ENCODE measurements around the gene C1QTNF8.

DNA sequence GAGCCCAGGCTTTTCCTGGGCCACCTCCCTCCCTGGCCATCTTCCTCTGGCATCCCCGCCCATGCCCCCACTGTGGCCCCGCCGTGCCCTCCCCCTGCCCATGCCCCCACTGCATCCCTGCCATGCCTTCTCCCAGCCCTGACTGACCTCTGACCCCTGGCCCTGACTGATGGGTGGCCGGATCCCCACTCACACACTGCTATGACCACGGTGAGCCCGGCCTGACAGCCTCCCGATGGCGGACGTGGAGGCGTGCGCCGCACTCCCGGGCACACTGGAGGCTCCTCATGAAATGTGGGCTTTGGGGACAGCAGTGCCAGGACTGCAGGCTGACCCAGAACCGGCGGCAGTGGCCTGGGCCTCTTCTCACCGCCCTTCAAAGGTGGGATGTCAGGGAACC, 10.6 kb upstream of the C1QTNF8 start:
- TF ChIP-seq, protein P1, sequence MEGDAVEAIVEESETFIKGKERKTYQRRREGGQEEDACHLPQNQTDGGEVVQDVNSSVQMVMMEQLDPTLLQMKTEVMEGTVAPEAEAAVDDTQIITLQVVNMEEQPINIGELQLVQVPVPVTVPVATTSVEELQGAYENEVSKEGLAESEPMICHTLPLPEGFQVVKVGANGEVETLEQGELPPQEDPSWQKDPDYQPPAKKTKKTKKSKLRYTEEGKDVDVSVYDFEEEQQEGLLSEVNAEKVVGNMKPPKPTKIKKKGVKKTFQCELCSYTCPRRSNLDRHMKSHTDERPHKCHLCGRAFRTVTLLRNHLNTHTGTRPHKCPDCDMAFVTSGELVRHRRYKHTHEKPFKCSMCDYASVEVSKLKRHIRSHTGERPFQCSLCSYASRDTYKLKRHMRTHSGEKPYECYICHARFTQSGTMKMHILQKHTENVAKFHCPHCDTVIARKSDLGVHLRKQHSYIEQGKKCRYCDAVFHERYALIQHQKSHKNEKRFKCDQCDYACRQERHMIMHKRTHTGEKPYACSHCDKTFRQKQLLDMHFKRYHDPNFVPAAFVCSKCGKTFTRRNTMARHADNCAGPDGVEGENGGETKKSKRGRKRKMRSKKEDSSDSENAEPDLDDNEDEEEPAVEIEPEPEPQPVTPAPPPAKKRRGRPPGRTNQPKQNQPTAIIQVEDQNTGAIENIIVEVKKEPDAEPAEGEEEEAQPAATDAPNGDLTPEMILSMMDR (IDR thresholded peaks at IDR 0.05) = no peak
- TF ChIP-seq POLR2AphosphoS5 (IDR thresholded peaks at IDR 0.05) = no peak
